ENCODE results near the gene KRTAP5-11. TPM values are rescaled to one million over a fixed set of nuclear protein-coding genes. Genes with fewer than 3 reads are reported as not detected.
"Not testable (repeated sequence)": the region's sequence is repeated elsewhere in the genome, so short reads cannot be mapped to it uniquely, and the experiment has no call there.

Gene KRTAP5-11, protein sequence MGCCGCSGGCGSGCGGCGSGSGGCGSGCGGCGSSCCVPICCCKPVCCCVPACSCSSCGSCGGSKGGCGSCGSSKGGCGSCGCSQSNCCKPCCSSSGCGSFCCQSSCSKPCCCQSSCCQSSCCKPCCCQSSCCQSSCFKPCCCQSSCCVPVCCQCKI
- total RNA-seq: not detected
- polyA plus RNA-seq: not detected
- long read RNA-seq, donor 1: 0 reads
- long read RNA-seq, donor 2: 0 reads
- long read RNA-seq, donor 3: 0 reads

DNA sequence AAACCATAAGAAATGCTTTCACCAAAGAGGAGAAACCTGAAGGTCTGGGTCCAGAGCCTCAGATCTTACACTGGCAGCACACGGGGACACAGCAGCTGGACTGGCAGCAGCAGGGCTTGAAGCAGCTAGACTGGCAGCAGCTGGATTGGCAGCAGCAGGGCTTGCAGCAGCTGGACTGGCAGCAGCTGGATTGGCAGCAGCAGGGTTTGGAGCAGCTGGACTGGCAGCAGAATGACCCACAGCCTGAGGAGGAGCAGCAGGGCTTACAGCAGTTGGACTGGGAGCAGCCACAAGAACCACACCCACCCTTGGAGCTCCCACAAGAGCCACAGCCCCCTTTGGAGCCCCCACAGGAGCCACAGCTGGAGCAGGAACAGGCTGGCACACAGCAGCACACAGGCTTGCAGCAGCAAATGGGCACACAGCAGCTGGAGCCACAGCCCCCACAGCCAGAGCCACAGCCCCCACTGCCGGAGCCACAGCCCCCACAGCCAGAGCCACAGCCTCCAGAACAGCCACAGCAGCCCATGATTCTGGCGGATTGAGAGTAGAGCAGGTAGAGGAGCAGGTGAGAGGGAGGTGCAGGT lies at the start of gene KRTAP5-11:
Gene KRTAP5-11 (minus strand): TSS at position 567 of the 587 bp plus-strand sequence. CDS start 38 bp downstream, at position 529.
- ATAC-seq: no peak

DNA sequence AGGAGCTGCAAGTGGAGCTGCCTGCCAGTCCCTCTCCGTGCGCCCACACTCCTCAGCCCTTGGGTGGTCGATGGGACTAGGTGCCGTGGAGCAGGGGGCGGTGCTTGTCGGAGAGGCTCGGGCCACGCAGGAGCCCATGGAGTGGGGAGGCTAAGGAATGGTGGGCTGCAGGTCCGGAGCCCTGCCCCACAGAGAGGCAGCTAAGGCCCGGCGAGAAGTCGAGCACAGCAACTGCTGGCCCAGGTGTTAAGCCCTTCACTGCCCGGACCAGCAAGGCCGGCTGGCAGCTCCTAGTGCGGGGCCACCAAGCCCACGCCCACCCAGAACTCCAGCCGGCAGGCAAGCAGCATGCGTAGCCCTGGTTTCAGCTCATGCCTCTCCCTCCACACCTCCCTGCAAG lies 48.9 kb upstream of the KRTAP5-11 start:
- intact Hi-C loops (cut with DNase I): loop anchor here in 1 of 10 donors (10.0 kb wide), 1 partner anchor 113 kb away; no protein-coding TSS in a partner anchor
- not testable (repeated sequence) for H3K4me1 ChIP-seq, H3K9me3 ChIP-seq, H3K4me3 ChIP-seq, DNase-seq, H3K27ac ChIP-seq, H3K36me3 ChIP-seq, ATAC-seq
- peaks cover 0 to 22% (median 0%) of the 10 kb centered on the region in 7 donors for H3K27me3 ChIP-seq
- 79% methylated on average over 16 to 18 of the region's 18 CpGs for WGBS, 2 donors

More for the DNA sequence above, at the start of gene KRTAP5-11:
- intact Hi-C loops (cut with DNase I): no loop called here
- no peaks in the 10 kb centered on the region for H3K36me3 ChIP-seq
- H3K9me3 ChIP-seq: no peaks in the 10 kb centered on the region
- TF ChIP-seq, protein P1, sequence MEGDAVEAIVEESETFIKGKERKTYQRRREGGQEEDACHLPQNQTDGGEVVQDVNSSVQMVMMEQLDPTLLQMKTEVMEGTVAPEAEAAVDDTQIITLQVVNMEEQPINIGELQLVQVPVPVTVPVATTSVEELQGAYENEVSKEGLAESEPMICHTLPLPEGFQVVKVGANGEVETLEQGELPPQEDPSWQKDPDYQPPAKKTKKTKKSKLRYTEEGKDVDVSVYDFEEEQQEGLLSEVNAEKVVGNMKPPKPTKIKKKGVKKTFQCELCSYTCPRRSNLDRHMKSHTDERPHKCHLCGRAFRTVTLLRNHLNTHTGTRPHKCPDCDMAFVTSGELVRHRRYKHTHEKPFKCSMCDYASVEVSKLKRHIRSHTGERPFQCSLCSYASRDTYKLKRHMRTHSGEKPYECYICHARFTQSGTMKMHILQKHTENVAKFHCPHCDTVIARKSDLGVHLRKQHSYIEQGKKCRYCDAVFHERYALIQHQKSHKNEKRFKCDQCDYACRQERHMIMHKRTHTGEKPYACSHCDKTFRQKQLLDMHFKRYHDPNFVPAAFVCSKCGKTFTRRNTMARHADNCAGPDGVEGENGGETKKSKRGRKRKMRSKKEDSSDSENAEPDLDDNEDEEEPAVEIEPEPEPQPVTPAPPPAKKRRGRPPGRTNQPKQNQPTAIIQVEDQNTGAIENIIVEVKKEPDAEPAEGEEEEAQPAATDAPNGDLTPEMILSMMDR (IDR thresholded peaks at IDR 0.05): no peak
- H3K27ac ChIP-seq: no peak within 1 kb of the TSS
- 68 to 76% methylated on average over 3 of the region's 3 CpGs for whole genome bisulfite sequencing, 2 donors
- H3K27me3 ChIP-seq: peaks cover 0 to 50% (median 17%) of the 10 kb centered on the region in 7 donors
- no peak for DNase-seq
- H3K4me3 ChIP-seq: no peak within 1 kb of the TSS
- H3K4me1 ChIP-seq: peaks cover 0 to 6% (median 0%) of the 10 kb centered on the region in 9 donors

DNA sequence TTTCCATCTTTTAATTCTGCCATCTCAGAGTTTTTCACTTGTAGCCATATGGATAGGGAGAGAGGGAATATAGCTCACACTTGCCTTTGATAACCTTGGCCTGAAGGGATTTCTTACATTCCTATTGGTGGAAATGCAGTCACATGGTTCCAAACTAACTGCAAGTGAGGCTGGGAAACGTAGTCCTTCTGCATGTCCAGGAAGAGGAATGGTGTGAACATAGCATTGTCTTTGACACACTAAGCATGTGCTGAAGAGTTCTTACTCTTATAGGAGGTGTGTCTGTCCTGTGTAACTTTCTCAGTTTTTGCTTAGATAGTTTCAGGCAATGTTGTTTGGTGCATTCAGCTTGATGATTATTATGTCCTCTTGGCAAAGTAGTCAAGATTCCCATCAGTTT lies 47.4 kb upstream of the KRTAP5-11 start:
- 80 to 82% methylated on average over 1 of the region's 1 CpG for WGBS, 2 donors
- H3K4me3 ChIP-seq, H3K27ac ChIP-seq, DNase-seq, H3K9me3 ChIP-seq, H3K4me1 ChIP-seq, H3K36me3 ChIP-seq, ATAC-seq: not testable (repeated sequence)
- intact Hi-C loops (cut with DNase I): loop anchor here in 1 of 10 donors (10.0 kb wide), 1 partner anchor 115 kb away; no protein-coding TSS in a partner anchor
- peaks cover 0 to 13% (median 0%) of the 10 kb centered on the region in 7 donors for H3K27me3 ChIP-seq

DNA sequence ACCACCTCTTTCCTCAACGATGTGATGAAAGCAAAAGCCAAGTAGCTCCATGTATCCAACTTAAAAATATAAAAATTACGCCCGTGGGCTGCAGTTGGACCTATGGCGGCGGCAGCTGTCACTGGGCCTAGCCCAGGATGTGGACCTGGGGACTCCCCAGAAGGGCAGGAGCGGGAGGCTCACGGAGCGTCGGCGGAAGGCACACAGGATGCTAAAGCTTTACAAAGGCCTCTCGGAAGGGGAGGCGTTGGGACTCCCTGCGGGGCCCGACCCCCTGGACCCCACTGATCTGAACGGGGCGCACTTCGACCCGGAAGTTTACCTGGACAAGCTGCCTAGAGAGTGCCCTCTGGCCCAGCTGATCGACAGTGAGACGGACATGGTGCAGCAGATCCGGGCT lies 46.3 kb upstream of the KRTAP5-11 start:
- H3K27ac ChIP-seq; H3K4me1 ChIP-seq; intact Hi-C loops (cut with DNase I); H3K36me3 ChIP-seq; H3K27me3 ChIP-seq; H3K9me3 ChIP-seq; DNase-seq; ATAC-seq; H3K4me3 ChIP-seq: not testable (repeated sequence)
- 90 to 91% methylated on average over 21 of the region's 21 CpGs for WGBS, 2 donors

DNA sequence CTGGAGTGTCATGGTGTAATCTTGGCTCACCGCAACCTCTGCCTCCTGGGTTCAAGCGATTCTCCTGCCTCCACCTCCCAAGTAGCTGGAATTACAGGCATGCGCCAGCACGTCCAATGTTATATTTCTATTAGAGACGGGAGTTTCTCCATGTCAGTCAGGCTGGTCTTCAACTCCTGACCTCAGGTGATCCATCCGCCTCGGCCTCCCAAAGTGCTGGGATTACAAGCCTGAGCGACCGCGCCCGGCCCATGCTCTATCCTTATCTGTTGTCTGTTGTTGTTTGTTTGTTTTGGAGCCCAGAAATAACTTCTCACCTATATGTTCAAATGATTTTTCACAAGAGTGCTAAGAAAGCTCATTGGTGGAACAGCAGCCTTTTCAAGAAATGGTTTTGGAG lies 40.6 kb upstream of the KRTAP5-11 start:
- DNase-seq; intact Hi-C loops (cut with DNase I); H3K27ac ChIP-seq; H3K36me3 ChIP-seq; ATAC-seq; H3K4me3 ChIP-seq; H3K4me1 ChIP-seq; H3K9me3 ChIP-seq: not testable (repeated sequence)
- peaks cover 0 to 10% (median 0%) of the 10 kb centered on the region in 7 donors for H3K27me3 ChIP-seq
- 88 to 89% methylated on average over 11 of the region's 11 CpGs for WGBS, 2 donors

DNA sequence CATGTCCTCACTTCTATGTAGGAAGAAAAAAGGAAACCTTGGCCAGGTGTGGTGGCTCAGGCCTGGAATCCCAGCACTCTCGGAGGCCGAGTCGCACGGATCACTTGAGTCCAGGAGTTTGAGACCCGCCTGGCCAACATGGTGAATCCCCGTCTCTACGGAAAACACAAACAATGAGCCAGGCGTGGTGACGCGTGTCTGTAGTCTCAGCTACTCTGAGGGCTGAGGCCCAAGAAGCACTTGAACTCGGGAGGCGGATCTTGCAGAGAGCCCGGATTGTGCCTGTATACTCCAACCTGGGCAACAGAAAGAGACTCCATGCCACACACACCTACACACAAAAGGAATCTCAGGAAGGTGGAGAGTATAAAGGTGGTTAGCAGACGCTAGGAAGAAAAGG lies 39.9 kb upstream of the KRTAP5-11 start:
- DNase-seq; intact Hi-C loops (cut with DNase I); H3K4me3 ChIP-seq; H3K36me3 ChIP-seq; ATAC-seq; H3K27ac ChIP-seq; H3K9me3 ChIP-seq; H3K4me1 ChIP-seq: not testable (repeated sequence)
- peaks cover 0 to 14% (median 0%) of the 10 kb centered on the region in 7 donors for H3K27me3 ChIP-seq
- 85 to 89% methylated on average over 14 of the region's 14 CpGs for WGBS, 2 donors

DNA sequence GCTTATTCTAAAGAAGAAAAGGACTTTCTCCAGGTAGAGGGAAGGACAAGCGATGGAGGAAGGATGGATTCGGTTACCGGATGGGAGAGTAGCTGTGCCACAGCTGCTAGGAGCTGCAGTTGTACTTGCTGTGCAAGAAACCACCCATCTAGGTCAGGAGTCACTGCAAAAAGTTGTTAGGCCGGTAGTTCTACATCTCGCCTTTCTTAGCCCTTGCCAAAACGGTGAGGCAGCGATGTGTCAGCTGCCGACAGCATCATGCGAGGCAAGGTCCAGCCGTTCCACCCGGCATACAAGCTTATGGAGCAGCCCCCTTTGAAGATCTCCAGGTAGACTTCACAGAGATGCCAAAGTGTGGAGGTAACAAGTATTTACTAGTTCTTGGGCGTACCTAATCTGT lies 32.3 kb upstream of the KRTAP5-11 start:
- H3K36me3 ChIP-seq; H3K4me3 ChIP-seq; intact Hi-C loops (cut with DNase I); H3K4me1 ChIP-seq; H3K27ac ChIP-seq; DNase-seq; H3K9me3 ChIP-seq; ATAC-seq: not testable (repeated sequence)
- H3K27me3 ChIP-seq: peaks cover 0 to 46% (median 11%) of the 10 kb centered on the region in 7 donors
- WGBS, 2 donors: 73 to 75% methylated on average over 12 of the region's 12 CpGs

DNA sequence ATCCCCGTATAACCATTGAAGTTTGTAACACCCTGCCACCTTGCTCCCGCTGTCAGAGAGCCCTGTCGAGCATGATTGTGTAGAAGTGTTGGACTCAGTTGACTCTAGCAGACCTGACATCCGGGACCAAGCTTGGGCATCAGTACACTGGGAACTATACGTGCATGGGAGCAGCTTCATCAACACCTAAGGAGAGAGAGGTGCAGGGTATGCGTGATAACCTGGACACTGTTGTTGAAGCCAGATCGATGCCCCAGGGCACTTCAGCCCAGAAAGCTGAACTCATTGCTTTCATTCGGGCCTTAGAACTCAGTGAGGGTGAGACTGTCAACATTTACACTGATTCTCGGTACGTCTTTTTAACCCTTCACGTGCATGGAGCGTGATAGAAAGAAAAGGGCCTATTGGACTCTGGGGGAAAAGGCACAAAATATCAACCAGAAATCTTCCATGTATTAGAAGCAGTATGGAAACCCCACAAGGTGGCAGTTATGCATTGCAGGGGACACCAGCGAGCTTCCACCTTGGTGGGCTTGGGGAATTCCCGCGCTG lies 31.8 kb upstream of the KRTAP5-11 start:
- H3K4me1 ChIP-seq; intact Hi-C loops (cut with DNase I); H3K27ac ChIP-seq; DNase-seq; H3K4me3 ChIP-seq; H3K9me3 ChIP-seq; ATAC-seq; H3K36me3 ChIP-seq: not testable (repeated sequence)
- 52 to 58% methylated on average over 15 of the region's 15 CpGs for WGBS, 2 donors
- peaks cover 0 to 52% (median 11%) of the 10 kb centered on the region in 7 donors for H3K27me3 ChIP-seq

DNA sequence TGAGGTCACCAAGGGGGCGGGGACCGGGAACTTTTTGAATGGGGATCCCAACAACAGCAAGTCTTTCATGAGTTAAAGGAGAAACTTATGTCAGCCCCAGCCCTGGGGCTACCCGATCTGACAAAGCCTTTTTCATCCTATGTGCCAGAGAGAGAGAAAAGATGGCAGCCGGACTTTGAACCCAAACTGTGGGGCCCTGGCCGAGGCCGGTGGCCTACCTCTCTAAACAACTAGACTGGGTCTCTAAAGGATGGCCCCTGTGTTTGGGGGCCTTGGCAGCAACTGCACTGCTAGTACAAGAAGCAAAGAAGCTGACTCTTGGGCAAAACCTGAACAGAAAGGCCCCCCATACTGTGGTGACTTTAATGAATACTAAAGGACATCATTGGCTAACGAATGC lies 31.3 kb upstream of the KRTAP5-11 start:
- H3K27me3 ChIP-seq: peaks cover 0 to 57% (median 16%) of the 10 kb centered on the region in 7 donors
- H3K4me1 ChIP-seq; H3K36me3 ChIP-seq; intact Hi-C loops (cut with DNase I); H3K9me3 ChIP-seq; H3K4me3 ChIP-seq; H3K27ac ChIP-seq; ATAC-seq; DNase-seq: not testable (repeated sequence)
- 74 to 80% methylated on average over 7 of the region's 7 CpGs for WGBS, 2 donors

DNA sequence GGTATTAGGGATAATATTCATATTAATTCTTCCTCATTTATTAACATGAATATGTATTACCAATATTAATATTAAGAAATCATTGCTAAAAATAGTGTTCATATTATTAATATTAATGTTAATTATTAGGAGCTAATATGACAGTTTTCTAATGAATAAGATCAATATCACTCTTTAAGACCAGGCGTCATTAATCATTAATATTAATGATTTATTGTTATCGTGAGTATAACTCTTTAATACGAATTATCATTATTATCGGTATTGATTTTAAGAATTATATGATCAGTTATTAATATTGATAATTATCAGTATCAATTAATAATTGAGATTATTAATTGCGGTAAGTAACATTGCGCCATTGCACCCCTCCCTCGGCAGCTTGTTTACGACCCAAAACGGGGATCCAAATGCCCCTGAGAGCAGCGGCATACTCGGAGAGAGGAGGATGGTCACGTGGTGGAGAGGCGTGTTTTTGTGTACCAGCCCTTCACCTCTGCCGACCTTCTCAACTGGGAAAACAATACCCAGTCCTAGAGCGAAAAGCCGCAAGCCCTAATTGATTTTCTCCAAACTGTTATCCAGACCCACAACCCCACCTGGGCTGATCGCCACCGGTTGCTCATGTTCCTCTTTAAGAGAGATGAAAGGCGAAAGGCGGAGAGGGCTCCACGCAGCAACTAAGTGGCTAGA lies 28.7 kb upstream of the KRTAP5-11 start:
- H3K27me3 ChIP-seq: peaks cover 0 to 70% (median 36%) of the 10 kb centered on the region in 7 donors
- 81 to 86% methylated on average over 20 to 21 of the region's 21 CpGs for WGBS, 2 donors
- intact Hi-C loops (cut with DNase I); H3K9me3 ChIP-seq; ATAC-seq; H3K27ac ChIP-seq; DNase-seq; H3K4me3 ChIP-seq; H3K36me3 ChIP-seq; H3K4me1 ChIP-seq: not testable (repeated sequence)

All from heart right ventricle (tissue), 16 donors.